Spinal cord (tissue), 10 donors: ENCODE measurements around the gene TARS1. TPM values are rescaled to one million over a fixed set of nuclear protein-coding genes. Genes with fewer than 3 reads are reported as not detected.
A peak's percentile ranks its signal among the peaks of the same experiment; 100 is the strongest.

Experiments used
- DNase-seq, 6 donors: peaks; one replicate each; pipeline versions ENCODE4 v3.0.0 to v3.0.0-alpha.2; 2013 to 2015; ENCODE audit warnings: low spot score in 6 of 6, low read depth in 4 of 6
- H3K27ac ChIP-seq: one replicate; pipeline ENCODE4 v1.5.1; 2013; ENCODE audit warnings: low read depth, low read length, control low read depth
- H3K27me3 ChIP-seq: one replicate; pipeline ENCODE4 v1.6.1; 2013; ENCODE audit warnings: low read length; ENCODE audit not compliant: control insufficient read depth, insufficient read depth
- H3K36me3 ChIP-seq: one replicate; pipeline ENCODE4 v1.6.1; 2013; ENCODE audit warnings: low read length; ENCODE audit not compliant: control insufficient read depth, insufficient read depth
- H3K4me1 ChIP-seq: one replicate; pipeline ENCODE4 v1.6.1; 2013; ENCODE audit warnings: low read length; ENCODE audit not compliant: control insufficient read depth, insufficient read depth
- H3K4me3 ChIP-seq: one replicate; pipeline ENCODE4 v1.5.1; 2013; ENCODE audit warnings: low read depth, low read length, control low read depth
- H3K9me3 ChIP-seq: one replicate; pipeline ENCODE4 v1.6.1; 2013; ENCODE audit warnings: low read length; ENCODE audit not compliant: control insufficient read depth, insufficient read depth
- WGBS: methylation state at CpG from one replicate; pipeline ENCODE4 v1.1.5; 2013; ENCODE audit warnings: missing lambda C conversion rate; ENCODE audit not compliant: insufficient coverage; 5-methylcytosine and 5-hydroxymethylcytosine counted together
- polyA plus RNA-seq, 2 donors: library from polyadenylated mRNA; unstranded; fragments of 120-200 nt; gene quantifications; one replicate each; pipeline ENCODE4 v1.2.1, GENCODE V29; 2013; ENCODE audit not compliant: insufficient read length in 2 of 2
- total RNA-seq, 2 donors: library from RNA; depleted of rRNA in 1 of 2; stranded (reverse); fragments of 120-200 nt in 1 of 2; fragments of >200 nt in 1 of 2; gene quantifications; one replicate each; pipeline versions ENCODE4 v1.2.3 to v1.2.4, GENCODE V29; 2013 to 2014
- donor health status: healthy.

Gene TARS1
- total and polyA plus RNA-seq, 4 donors = 83.9 to 117 (median 98.9) TPM

DNA sequence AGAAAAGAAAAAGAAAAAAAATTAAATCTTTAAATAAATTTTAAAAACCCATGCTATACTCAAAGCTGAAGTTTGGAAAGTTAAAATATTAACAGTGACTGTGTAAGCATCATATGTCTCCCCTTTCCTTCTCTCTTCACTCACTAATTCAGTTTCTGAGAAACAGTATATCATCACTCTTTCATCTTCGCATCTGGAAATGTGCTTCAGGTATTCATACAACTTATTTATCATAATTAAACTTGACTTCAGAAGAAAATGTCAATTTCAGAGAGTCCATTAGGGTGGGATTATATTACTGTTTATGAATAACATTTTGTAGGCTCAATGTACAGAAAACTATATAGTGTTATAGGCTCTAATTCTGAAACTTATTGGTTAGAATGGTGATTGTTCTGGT lies 29.3 kb upstream of the TARS1 start:
- DNase-seq = no peak
- H3K4me1 ChIP-seq = no peaks in the 10 kb centered on the region
- no CpG with 5 or more reads among the region's 1 CpG for WGBS
- no peaks in the 10 kb centered on the region for H3K27me3 ChIP-seq
- H3K27ac ChIP-seq = no peak overlapping the region
- no peaks in the 10 kb centered on the region for H3K9me3 ChIP-seq
- H3K36me3 ChIP-seq = no peaks in the 10 kb centered on the region
- no peak overlapping the region for H3K4me3 ChIP-seq

DNA sequence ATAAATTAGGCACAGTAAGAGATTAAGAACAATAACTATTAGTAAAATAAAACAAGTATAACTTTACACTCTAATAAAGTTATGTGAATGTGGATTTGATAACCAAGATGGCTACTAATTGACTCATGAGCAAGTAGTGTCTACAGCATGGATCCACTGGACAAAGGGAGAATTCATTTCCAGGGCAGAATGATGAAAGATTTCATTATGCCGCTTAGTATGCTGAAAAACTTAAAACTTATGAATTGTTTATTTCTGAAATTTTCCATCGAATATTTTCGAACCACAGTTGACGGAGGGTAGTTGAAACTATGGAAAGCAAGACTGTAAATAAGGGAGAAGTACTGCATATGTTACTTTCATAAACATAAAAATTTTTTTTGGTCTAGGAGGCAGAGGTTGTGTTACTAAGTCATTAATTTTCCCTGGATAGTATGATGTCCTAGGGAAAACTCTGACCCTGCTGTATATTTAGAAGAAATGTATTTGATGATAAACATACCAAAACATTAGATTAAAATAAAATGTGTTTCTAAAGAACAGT lies 24.9 kb upstream of the TARS1 start:
- Histone ChIP-seq H3K27ac (no peak overlapping the region), H3K27me3 (no peaks in the 10 kb centered on the region), H3K4me3 (no peak overlapping the region), H3K4me1 (no peaks in the 10 kb centered on the region), H3K36me3 (no peaks in the 10 kb centered on the region), H3K9me3 (no peaks in the 10 kb centered on the region)
- WGBS = 100% methylated on average over 1 of the region's 4 CpGs
- no peak for DNase-seq

DNA sequence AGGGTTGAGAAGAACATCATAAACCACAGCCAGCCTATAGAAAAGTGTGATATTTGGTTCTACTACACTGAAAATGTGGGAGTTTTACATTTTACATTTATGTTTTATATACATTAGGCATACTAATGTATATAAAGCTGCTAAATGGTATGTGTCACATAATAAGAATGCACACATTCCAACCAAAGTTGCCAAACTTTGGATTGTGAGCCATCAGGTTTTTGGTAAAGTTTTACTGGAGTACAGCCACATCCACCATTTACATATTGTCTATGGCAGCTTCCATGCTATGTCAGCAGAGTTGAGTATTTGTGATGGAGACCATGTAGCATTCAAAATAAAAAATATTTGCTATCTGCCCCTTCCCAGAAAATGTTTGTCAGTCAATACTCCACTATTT lies 23.1 kb upstream of the TARS1 start:
- DNase-seq = no peak
- no peaks in the 10 kb centered on the region for H3K9me3 ChIP-seq
- no peaks in the 10 kb centered on the region for H3K27me3 ChIP-seq
- no peaks in the 10 kb centered on the region for H3K36me3 ChIP-seq
- H3K27ac ChIP-seq = no peak overlapping the region
- no peak overlapping the region for H3K4me3 ChIP-seq
- H3K4me1 ChIP-seq = no peaks in the 10 kb centered on the region

DNA sequence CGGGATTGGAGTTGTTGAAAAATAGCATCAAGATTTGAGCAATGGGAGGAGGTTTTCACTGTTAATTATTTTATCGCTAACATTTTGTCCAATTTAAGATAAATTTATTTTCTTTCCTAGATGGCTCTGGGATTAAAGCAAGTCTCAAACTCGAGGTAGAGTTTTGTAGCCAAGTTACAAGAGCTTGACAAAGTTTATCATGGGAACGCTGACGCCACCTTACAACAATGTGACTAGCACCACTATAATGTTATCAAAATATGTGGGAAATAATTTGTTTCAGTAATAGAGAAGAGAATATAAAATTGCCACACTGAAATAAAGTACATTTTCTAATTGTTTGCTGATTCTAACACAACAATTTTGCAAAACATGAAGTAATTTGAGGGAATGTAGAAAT lies 19.8 kb upstream of the TARS1 start:
- H3K36me3 ChIP-seq = no peaks in the 10 kb centered on the region
- no peaks in the 10 kb centered on the region for H3K9me3 ChIP-seq
- H3K27ac ChIP-seq = no peak overlapping the region
- H3K4me1 ChIP-seq = no peaks in the 10 kb centered on the region
- no peaks in the 10 kb centered on the region for H3K27me3 ChIP-seq
- H3K4me3 ChIP-seq = no peak overlapping the region
- no peak for DNase-seq
- no CpG with 5 or more reads among the region's 5 CpGs for WGBS

DNA sequence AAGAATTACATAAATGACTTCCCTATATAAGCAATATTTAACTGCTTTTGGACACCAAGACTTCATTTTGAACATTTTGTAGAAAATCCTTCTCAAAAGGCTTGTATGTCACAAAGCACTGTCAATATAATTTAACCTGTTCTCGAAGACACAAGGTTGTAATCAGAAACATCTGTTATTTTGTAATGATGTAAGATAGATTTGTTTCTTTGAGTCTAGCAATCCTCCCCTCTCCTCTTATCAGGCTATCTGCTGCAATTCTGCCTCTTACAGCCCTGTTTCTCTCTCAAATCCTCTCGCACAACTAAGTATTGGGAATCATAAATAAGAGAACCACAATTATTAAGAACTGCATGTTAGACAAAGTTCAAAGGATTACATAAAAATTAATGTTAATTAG lies 18.6 kb upstream of the TARS1 start:
- Histone ChIP-seq H3K27ac (no peak overlapping the region), H3K9me3 (no peaks in the 10 kb centered on the region), H3K4me3 (no peak overlapping the region), H3K27me3 (no peaks in the 10 kb centered on the region), H3K4me1 (no peaks in the 10 kb centered on the region), H3K36me3 (no peaks in the 10 kb centered on the region)
- WGBS = no CpG with 5 or more reads among the region's 2 CpGs
- DNase-seq = no peak

DNA sequence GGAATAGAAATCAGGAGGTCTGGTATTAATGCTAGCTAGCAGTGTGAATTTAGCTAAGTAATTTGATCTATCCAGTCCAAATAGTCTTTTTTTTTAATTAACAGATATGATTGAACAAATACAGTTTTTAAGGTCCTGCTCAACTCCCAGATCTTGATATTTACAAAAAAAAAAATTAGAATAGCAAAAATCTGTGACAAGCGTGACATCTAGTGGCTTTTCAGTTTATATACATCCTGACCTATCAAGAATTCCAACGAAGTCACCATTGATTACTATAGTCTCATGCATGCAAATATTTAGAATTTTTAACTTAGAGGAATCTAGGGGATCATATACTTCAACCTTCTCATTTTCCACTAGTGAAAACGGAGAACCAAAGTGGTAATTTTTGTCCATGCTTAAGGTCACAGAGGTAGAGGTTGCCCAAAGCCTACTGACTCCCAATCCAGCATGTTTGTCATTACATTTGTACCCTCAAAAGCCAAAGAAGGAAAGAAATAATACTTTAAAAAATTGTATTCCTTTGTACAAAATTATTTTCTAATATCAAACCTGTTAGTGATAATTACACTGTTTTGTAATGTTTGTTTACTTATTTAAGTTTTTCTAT lies 17.6 kb upstream of the TARS1 start:
- no peaks in the 10 kb centered on the region for H3K9me3 ChIP-seq
- H3K27me3 ChIP-seq = no peaks in the 10 kb centered on the region
- DNase-seq = peak in 3 of 6 donors; percentile 33 to 83 (median 54)
- WGBS = no CpG with 5 or more reads among the region's 3 CpGs
- no peak overlapping the region for H3K4me3 ChIP-seq
- no peaks in the 10 kb centered on the region for H3K4me1 ChIP-seq
- H3K27ac ChIP-seq = no peak overlapping the region
- no peaks in the 10 kb centered on the region for H3K36me3 ChIP-seq

DNA sequence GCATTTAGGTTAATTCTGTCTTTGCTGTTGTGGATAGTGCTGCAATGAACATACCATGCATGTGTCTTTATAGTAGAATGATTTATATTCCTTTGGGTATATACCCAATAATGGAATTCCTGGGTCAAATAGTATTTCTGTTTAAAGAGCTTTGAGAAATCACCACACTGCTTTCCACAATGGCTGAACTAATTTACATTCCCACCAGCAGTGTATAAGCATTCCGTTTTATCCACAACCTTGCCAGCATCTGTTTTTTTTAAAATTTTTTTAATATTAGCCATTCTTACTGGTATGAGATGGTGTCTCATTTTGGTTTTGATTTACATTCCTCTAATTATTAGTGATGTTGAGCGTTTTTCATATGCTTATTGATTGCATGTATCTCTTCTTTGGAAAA lies 15.5 kb upstream of the TARS1 start:
- Histone ChIP-seq H3K4me3 (no peak overlapping the region), H3K27me3 (no peaks in the 10 kb centered on the region), H3K36me3 (no peaks in the 10 kb centered on the region), H3K4me1 (no peaks in the 10 kb centered on the region), H3K9me3 (no peaks in the 10 kb centered on the region), H3K27ac (no peak overlapping the region)
- WGBS = no CpG with 5 or more reads among the region's 2 CpGs
- no peak for DNase-seq

DNA sequence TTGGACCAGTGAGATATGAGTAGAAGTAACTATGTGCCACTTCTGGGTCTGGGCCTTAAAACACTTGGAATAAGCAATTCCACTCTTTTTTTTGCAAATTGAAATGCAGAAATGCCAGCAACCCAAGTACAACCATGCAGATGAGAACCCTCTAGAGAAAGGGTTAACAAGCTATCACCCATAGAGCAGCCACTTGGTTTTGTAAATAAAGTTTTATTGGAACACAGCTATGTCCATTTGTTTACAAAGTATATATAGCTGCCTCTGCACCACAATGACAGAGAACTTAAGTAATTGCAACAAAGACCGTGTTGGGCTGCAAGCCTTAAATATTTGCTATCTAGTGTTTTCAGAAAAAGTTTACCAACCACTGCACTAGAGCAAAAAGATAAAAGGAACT lies 9.8 kb upstream of the TARS1 start:
- no CpG with 5 or more reads among the region's 1 CpG for WGBS
- Histone ChIP-seq H3K4me1 (no peaks in the 10 kb centered on the region), H3K9me3 (no peaks in the 10 kb centered on the region), H3K4me3 (no peak overlapping the region), H3K27ac (no peak overlapping the region), H3K27me3 (no peaks in the 10 kb centered on the region), H3K36me3 (no peaks in the 10 kb centered on the region)
- DNase-seq = no peak

DNA sequence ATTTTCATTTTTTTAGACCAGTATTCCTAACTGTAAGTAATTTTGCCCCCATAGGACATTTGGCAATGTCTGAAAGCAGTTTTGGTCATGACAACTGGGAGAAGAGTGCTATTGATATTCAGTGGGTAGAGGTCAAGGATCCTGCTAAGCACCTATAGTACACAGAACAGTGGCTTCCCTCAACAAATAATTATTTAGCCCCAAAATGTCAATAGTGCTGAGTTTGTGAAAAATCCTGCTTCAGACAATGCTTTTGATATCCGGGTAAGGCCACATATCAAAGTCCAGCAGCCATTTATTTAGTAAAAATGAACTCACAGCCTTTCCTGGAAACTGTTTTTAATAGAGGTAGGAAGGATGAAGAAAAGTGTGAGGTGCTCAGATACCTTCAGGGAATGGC lies 8.1 kb upstream of the TARS1 start:
- no peak overlapping the region for H3K4me3 ChIP-seq
- WGBS = no CpG with 5 or more reads among the region's 1 CpG
- no peak for DNase-seq

DNA sequence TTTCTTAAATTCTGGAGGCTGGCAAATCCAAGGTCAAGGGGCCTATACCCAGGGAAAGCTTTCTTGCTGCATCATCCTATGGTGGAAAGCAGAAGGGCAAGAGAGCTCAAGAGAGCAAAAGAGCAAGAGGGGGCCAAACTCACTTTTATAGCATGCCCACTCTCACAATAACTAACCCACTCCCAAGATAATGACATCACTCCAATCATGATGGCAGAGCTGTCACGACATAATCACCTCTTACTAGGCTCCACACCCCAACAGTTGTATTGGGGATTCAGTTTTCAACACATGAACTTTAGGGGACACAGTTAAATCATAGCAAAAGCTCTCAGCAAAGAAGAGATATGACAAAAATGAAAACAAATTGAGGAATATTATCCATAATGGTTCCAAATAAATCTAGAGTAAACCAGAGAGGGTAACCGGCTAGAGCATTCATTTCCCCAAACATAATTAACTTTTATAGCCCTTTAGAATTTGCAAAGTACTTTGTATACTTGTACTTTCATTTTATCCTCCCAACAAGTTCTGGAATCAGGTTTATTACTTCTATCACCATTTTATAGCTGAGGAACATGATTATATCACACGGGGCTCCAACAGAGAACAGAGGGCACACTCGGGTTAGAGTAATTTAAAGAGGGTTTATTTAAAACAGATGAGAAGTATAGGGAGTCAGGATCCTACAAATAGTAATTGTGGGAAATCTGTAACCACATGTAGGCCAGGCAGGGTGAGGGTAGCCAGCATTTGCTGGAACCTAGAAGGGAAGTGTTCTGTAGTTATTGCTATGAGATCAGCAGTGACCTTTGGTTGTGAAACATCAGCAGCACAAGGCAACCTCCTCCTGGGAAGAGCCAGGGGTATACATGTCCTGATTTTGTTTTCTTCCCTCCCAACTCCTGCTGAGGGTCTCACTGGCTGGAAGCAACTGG lies 7.2 kb upstream of the TARS1 start:
- H3K4me1 ChIP-seq = no peaks in the 10 kb centered on the region
- DNase-seq = no peak
- H3K4me3 ChIP-seq = no peak overlapping the region
- no peaks in the 10 kb centered on the region for H3K9me3 ChIP-seq
- 100% methylated on average over 1 of the region's 4 CpGs for WGBS
- no peaks in the 10 kb centered on the region for H3K27me3 ChIP-seq
- H3K27ac ChIP-seq = no peak overlapping the region
- no peaks in the 10 kb centered on the region for H3K36me3 ChIP-seq

More for the DNA sequence above, 8.1 kb upstream of the TARS1 start:
- H3K27me3 ChIP-seq = no peaks in the 10 kb centered on the region
- H3K27ac ChIP-seq = no peak overlapping the region
- H3K9me3 ChIP-seq = no peaks in the 10 kb centered on the region
- no peaks in the 10 kb centered on the region for H3K36me3 ChIP-seq
- H3K4me1 ChIP-seq = no peaks in the 10 kb centered on the region
